Endothelial cell of umbilical vein (primary cell): ENCODE measurements around the gene RPP40.

Experiments used
- EZH2 ChIP-seq: IDR thresholded peaks from 2 replicates; pipeline ENCODE4 v1.6.1; 2012; ENCODE audit warnings: borderline replicate concordance, low read depth, mild to moderate bottlenecking, moderate library complexity, low read length, inconsistent platforms; ENCODE audit not compliant: severe bottlenecking
- FOS ChIP-seq: IDR thresholded peaks from 2 replicates; pipeline ENCODE4 v1.6.1; 2011; ENCODE audit warnings: mild to moderate bottlenecking, low read length, moderate library complexity, borderline replicate concordance; ENCODE audit not compliant: insufficient read depth
- GATA2 ChIP-seq: IDR thresholded peaks from 2 replicates; pipeline ENCODE4 v1.7.0; 2011; ENCODE audit warnings: low read depth, mild to moderate bottlenecking, moderate library complexity, mixed read lengths, low read length; ENCODE audit not compliant: insufficient read length, insufficient read depth
- JUN ChIP-seq: IDR thresholded peaks from 2 replicates; pipeline ENCODE4 v1.6.1; 2011; ENCODE audit warnings: borderline replicate concordance, low read depth; ENCODE audit not compliant: insufficient read length, insufficient read depth
- MYC ChIP-seq: IDR thresholded peaks from one replicate; pipeline ENCODE4 v1.6.1; 2011; ENCODE audit warnings: mild to moderate bottlenecking, low read depth, low read length
- POLR2A ChIP-seq: IDR thresholded peaks from 2 replicates; pipeline ENCODE4 v1.6.1; 2012; ENCODE audit warnings: low read depth, mild to moderate bottlenecking, control low read depth, low read length
- POLR2AphosphoS5 ChIP-seq: IDR thresholded peaks from 2 replicates; pipeline ENCODE4 v1.6.1; 2012; ENCODE audit warnings: low read depth, mild to moderate bottlenecking, control low read depth, low read length, moderate library complexity; ENCODE audit not compliant: insufficient read depth
- TF ChIP-seq, protein P1 (sequence below), 2 donors: IDR thresholded peaks; 1 replicate in 1 of 2; 2 replicates in 1 of 2; pipeline ENCODE4 v1.5.1; 2011; ENCODE audit warnings: low read length in 2 of 2, mild to moderate bottlenecking in 2 of 2, moderate library complexity in 2 of 2, control low read depth in 1 of 2, inconsistent platforms in 1 of 2, low read depth in 1 of 2; ENCODE audit not compliant: insufficient read depth in 1 of 2; ENCODE audit errors: extremely low read depth in 1 of 2
- TF ChIP-seq, protein P2 (sequence below): IDR thresholded peaks from 2 replicates; pipeline ENCODE4 v1.6.1; 2011; ENCODE audit not compliant: insufficient read depth, insufficient read length

DNA sequence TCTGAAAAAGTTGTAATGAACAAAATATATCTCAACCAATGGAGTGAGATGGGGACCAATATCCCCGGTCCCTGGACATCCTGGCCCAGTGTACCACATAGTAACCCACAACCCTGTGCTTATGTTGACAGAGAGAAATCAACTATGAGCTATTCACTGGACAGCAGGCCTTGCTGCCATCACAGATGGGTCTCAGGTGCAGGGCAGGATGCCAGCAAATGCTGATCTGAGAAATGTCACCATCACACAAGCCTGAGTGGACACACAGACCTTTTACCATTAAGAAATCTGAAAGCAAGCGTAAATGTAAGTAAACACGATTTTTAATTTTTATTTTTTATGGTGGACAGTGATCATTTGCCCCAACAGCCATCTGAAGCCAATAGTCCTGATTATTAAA is 9.1 kb downstream of the RPP40 start:
- TF ChIP-seq POLR2A, result no peak
- TF ChIP-seq EZH2, result no peak
- TF ChIP-seq, protein P1, sequence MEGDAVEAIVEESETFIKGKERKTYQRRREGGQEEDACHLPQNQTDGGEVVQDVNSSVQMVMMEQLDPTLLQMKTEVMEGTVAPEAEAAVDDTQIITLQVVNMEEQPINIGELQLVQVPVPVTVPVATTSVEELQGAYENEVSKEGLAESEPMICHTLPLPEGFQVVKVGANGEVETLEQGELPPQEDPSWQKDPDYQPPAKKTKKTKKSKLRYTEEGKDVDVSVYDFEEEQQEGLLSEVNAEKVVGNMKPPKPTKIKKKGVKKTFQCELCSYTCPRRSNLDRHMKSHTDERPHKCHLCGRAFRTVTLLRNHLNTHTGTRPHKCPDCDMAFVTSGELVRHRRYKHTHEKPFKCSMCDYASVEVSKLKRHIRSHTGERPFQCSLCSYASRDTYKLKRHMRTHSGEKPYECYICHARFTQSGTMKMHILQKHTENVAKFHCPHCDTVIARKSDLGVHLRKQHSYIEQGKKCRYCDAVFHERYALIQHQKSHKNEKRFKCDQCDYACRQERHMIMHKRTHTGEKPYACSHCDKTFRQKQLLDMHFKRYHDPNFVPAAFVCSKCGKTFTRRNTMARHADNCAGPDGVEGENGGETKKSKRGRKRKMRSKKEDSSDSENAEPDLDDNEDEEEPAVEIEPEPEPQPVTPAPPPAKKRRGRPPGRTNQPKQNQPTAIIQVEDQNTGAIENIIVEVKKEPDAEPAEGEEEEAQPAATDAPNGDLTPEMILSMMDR (IDR thresholded peaks at IDR 0.05; ENCODE audit: extremely low read depth in 1 of 2, insufficient read depth in 1 of 2, low read depth in 1 of 2, low read length in 2 of 2), result no peak
- TF ChIP-seq MYC, result no peak
- TF ChIP-seq, protein P2, sequence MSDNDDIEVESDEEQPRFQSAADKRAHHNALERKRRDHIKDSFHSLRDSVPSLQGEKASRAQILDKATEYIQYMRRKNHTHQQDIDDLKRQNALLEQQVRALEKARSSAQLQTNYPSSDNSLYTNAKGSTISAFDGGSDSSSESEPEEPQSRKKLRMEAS, result no peak
- TF ChIP-seq POLR2AphosphoS5, result no peak
- TF ChIP-seq GATA2, result no peak
- TF ChIP-seq FOS, result no peak
- TF ChIP-seq JUN, result no peak
